ENCODE measurements around the gene PIP5K1B.

The PIP5K1B gene

GRCh38 chr9:68871236-68871635 is 166.2 kb downstream of the PIP5K1B start:
- no peak overlapping the region for H3K27ac ChIP-seq
- TF ChIP-seq CTCF (conservative IDR thresholded peaks at IDR 0.05) (no peak), ZFX (IDR thresholded peaks at IDR 0.05) (no peak)

GRCh38 chr9:68872026-68872501 is 167.0 kb downstream of the PIP5K1B start:
- no peak overlapping the region for H3K27ac ChIP-seq
- no peak for TF ChIP-seq ZFX (IDR thresholded peaks at IDR 0.05)
- no peak for TF ChIP-seq CTCF (conservative IDR thresholded peaks at IDR 0.05)

GRCh38 chr9:68873179-68873578 is 168.1 kb downstream of the PIP5K1B start:
- no peak for TF ChIP-seq CTCF (conservative IDR thresholded peaks at IDR 0.05)
- TF ChIP-seq ZFX (IDR thresholded peaks at IDR 0.05): no peak
- no peak overlapping the region for H3K27ac ChIP-seq

- TF ChIP-seq ZFX (IDR thresholded peaks at IDR 0.05) (no peak), CTCF (conservative IDR thresholded peaks at IDR 0.05) (no peak)
- no peak overlapping the region for H3K27ac ChIP-seq
Measured at GRCh38 chr9:68876273-68876672, 171.2 kb downstream of the PIP5K1B start.

- no peak overlapping the region for H3K27ac ChIP-seq
- no peak for TF ChIP-seq ZFX (IDR thresholded peaks at IDR 0.05)
Measured at GRCh38 chr9:68876681-68877080, 171.6 kb downstream of the PIP5K1B start.

- TF ChIP-seq ZFX (IDR thresholded peaks at IDR 0.05) (no peak), CTCF (conservative IDR thresholded peaks at IDR 0.05) (no peak)
Measured at GRCh38 chr9:68877219-68877618, 172.2 kb downstream of the PIP5K1B start.

GRCh38 chr9:68878450-68878849 is 173.4 kb downstream of the PIP5K1B start:
- TF ChIP-seq ZFX (IDR thresholded peaks at IDR 0.05) (no peak), CTCF (conservative IDR thresholded peaks at IDR 0.05) (no peak)
- no peak overlapping the region for H3K27ac ChIP-seq

More at GRCh38 chr9:68877219-68877618, 172.2 kb downstream of the PIP5K1B start:
- H3K27ac ChIP-seq: no peak overlapping the region

GRCh38 chr9:68883224-68883623 is 178.2 kb downstream of the PIP5K1B start:
- H3K27ac ChIP-seq: no peak overlapping the region
- TF ChIP-seq CTCF (conservative IDR thresholded peaks at IDR 0.05): no peak
- TF ChIP-seq ZFX (IDR thresholded peaks at IDR 0.05): no peak

All from C4-2B (cell line).